Activated CD8-positive, alpha-beta memory T cell treated with anti-CD3 and anti-CD28 coated beads for 24 hours (primary cell): ENCODE measurements around the gene EBF3.
A peak's percentile ranks its signal among the peaks of the same experiment; 100 is the strongest.

ENCODE experiments used
- DNase-seq: peaks from one replicate; pipeline ENCODE4 v3.0.0-alpha.2; 2020

The EBF3 gene

GRCh38 chr10:129887986-129888783 is 75.9 kb downstream of the EBF3 start:
- DNase-seq: no peak

DNA sequence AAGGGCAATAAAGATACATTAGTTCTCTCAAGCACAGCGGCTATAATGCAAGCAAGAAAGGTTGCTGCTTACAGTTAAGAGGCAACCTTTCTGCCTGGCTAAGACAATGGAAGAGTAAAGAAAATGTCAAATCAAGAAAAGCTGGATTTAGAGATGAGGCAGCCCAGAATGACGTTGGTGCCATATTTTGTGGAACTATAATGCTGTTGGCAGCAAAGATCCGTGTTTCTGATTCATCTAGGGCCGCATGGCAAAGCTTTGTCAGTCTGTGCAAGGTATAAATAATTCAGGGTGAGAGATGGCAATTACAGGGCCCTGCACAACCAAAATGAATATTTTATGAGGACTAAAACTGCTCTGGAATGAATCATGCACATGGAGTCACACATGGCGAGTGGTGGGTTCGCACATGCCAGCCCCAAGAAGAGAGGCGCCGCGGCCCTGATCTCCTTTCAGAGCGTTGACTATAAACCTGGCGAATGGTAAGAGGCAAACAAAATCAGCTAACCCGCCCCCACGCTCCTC is 76.6 kb downstream of the EBF3 start:
- DNase-seq: no peak

GRCh38 chr10:129886263-129886662 is 77.8 kb downstream of the EBF3 start:
- no peak for DNase-seq

DNA sequence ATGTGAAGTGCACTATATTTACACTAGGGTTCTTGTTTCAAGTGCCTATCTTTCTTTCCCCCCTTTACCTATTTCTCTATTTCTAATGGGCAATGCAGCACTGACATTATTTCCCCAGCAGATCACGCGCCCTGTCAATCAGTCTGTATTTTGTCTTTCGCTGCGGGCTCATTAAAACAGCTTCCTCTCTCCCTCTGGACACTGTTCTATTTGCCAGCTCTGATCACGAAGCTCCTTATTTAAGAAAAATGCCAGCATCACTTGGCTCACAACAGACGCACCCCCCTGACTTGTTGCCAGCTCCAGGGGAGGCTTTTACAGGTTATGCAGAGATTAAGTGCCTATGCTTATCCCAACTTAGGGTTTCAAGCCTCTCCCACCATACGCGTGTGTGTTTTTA is 78.5 kb downstream of the EBF3 start:
- no peak for DNase-seq

GRCh38 chr10:129884398-129885078 is 79.5 kb downstream of the EBF3 start:
- DNase-seq: no peak

DNA sequence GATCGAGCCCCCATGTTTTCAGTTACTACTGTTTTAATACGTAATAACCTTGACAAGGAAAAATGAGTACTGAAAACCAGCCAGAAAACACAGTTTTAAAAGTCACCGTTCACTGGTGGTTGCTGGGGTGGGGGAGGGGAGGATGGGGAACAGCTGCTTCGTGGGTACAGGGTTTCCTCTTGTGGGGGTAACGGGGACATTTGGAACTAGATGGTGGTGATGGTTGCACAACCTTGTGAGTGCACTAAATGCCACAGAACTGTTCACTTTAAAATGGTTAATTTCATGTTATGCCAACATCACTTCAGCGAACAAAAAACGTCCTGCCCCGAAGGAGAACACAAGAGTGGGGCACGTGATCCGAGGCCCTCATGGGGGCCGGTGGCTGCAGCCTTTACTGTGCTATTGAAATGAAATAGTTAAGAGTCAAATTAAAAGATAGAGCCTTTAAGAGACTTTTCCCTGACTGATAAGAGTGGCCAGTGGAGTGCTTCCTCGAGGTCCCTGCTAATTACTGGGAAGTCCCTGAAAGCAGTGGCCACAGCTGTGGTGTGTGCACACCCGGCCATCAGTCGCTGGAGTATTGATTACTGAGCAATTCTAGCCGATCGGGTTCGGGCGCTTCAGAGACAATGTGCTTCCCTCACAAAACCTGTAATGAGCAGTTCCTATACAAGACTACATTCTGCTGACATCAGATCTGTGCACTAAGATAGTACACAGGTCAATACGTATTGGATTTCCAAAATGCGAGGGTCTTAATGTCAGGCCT is 80.3 kb downstream of the EBF3 start:
- DNase-seq: no peak

- no peak for DNase-seq
These were observed 81.0 kb downstream of the EBF3 start for GRCh38 chr10:129883029-129883428.

GRCh38 chr10:129882291-129883010 is 81.6 kb downstream of the EBF3 start:
- no peak for DNase-seq

DNA sequence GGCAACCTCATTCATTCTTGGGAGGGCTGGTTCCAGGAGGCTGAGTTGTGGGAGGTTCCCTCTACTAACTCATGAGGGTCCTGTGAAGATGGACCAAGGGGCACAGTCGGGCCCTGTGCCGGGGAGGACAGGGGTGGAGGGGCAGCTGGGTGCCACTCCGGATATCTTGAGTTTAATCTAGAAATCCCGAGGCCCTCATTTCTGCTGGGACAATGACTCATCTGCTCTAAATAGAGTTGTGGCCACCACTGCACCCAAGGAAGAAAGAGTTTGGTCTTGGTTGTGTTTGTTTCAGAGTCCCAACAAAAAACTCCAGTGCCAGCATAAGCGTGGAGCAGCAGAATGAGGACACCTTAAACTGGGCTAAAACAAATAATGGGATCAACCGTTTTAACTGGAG is 82.4 kb downstream of the EBF3 start:
- DNase-seq: no peak

GRCh38 chr10:129880191-129880870 is 83.7 kb downstream of the EBF3 start:
- DNase-seq: no peak

GRCh38 chr10:129879655-129880054 is 84.4 kb downstream of the EBF3 start:
- DNase-seq: no peak

- DNase-seq: no peak
These were observed 85.2 kb downstream of the EBF3 start for GRCh38 chr10:129878835-129879234.

GRCh38 chr10:129877773-129878371 is 86.2 kb downstream of the EBF3 start:
- DNase-seq: peak; percentile 61

GRCh38 chr10:129876838-129877237 is 87.2 kb downstream of the EBF3 start:
- DNase-seq: no peak

DNA sequence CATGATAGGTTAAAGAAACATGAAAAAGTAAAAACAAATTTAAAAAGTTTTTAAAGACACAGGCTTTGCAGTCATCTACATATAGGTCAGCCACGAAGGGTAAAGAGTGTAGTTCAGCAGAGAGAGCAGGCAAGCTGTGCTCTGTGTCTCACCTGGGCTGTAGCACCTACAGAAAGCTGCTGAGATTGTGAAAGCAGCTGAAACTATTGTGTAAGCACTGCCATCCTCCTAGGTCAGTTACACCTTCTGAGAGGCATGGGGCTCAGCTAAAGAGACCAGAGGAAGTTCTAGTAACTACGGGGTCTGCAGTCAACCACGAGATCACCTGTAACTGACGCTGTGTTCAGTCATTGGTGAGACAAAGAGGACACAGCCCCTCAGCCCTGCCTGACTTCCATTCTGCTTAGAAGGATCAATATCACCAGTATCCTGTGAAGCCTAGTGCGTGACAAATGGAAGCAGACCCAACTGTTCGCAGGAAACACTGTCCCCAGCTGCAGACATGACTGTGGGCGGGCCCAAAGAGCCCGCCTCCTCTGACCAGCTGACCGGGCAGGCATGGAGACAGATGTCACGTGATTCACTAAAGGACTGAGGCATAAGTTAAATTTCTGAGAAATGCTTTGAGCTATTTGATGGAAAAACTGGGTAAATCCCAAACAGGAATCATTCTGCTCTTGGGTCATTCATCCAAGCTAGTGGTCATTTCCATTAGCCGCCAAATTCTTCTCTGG is 87.9 kb downstream of the EBF3 start:
- DNase-seq: no peak

DNA sequence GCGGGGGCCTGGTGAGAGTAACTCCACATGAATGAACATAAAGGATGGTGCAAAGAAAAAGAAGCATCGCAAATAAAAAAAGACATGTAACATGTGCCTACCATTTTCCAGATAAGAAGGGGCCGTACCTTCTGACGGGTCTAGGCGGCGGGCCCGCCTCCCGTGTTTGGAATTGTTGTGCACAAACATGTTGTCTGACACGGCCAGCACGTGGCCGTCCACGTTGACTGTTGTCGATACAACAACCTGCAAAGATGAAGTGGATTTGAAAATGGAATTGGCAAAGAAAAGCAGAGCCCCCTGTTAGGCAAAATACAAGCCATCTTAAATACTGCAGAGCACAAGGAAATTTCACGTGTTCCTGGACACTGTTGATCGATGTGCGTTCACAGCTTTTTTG is 90.7 kb downstream of the EBF3 start:
- DNase-seq: no peak

- no peak for DNase-seq
These were observed 92.1 kb downstream of the EBF3 start for GRCh38 chr10:129871966-129872365.

DNA sequence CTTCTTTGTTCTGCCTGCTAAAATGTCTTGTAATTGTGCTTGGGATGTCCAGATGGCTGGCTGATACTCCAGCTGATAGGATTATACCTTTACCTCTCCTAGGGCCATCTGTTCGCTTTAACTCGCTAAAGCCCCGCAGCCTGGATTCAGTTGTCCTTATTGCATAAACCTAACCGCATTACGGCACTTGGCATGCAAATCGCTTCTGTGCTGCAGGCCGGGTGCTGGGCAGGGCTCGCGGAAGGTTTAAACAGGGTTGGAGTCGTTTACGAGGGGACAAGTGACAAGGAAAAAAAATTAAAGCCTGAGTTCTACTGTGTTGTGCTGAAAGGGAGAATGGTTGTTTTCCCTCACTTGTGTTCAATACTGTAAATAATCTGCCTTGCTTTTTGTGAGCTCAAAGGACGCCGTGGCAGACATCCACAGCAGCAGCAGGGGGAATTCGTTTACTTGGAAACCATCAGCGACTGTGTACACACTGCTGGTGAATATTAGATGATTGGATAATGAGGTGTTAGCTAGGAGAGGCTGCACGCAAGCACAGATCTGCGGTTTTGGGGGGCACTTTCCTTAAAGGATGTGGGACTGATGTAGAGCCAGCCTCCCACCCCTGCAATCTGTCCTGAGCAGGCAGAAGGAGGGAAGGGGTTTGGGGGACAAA is 93.0 kb downstream of the EBF3 start:
- no peak for DNase-seq

DNA sequence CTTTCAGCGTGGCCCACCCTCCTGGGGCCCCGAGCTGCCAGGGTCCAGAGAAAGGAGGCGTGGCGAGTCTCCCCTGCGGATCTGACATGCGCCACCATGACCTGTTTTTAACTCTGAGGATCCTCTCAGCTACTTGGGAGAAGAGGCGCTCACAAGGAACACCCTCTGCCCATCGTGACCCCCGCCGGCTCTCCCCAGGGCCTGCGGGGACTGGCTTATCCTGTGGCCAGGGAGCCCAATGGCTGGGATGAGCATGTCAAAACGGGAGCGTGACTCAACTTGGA is 93.7 kb downstream of the EBF3 start:
- no peak for DNase-seq

DNA sequence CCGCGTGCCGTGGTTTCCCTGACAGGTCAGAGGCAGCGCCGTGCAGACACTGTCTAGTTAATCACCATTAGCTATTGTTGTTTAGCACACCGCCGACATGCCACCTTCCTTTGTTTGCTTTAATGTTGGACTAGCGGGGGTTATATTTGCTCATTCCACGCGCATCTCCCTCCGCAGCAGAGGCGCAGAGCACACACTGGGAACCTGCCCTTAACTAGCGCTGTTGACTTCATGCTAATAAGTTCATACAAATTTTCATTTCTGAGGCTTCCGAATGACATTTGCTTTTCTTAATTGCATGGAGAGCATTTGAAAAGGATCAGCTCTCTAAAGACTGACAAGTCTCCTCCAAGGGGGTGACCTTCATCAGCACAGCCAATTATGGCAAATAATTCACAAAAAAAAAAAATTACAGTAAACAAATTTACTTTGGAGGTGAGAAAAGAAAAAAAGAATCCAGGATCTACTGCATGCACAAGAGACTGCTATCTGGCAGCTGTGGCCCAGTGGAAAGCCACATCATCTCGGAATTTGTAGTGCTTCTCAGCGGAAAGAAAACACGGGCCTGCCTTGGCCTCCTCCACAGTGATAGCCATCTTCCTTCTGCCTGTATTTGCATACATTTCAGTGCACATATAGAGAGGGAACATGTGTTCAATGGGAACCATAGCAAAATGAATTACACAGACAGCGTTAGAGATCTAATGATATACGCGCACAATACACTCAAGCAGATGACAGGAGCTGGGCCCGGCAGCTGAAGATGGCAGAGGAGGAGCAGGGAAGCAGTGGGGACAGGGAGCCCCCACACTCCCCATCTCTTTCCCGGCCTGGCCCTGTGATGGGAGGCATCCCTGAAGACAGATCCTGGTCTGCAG is 94.2 kb downstream of the EBF3 start:
- DNase-seq: no peak
